PC-9 (cell line): Measurements from ENCODE around the gene CCDC194. TPM values are rescaled to one million over a fixed set of nuclear protein-coding genes. Genes with fewer than 3 reads are reported as not detected.

ENCODE experiments used
- Bru-seq: library from RNA; stranded (reverse); fragments of 400-500 nt; gene quantifications from one replicate; lab custom pipeline; 2021; lab: Mats Ljungman, UMichigan
- BruChase-seq, 2 experiments: library from RNA; stranded (reverse); fragments of 400-500 nt; gene quantifications; one replicate each; lab custom pipeline; 2021; lab: Mats Ljungman, UMichigan
- BruUV-seq: library from RNA; stranded (reverse); fragments of 400-500 nt; replicated peaks from 2 replicates; lab custom pipeline; 2021; lab: Mats Ljungman, UMichigan
- CTCF ChIA-PET: fragments of 300-600 bp; sonication (Branson Sonifier 250); formaldehyde crosslinking; loops from one replicate; lab custom pipeline; 2022; ENCODE audit warnings: antibody characterized with exemption; lab: Charles Lee
- POLR2A ChIA-PET: fragments of 300-600 bp; sonication (Branson Sonifier 250); formaldehyde crosslinking; loops from one replicate; lab custom pipeline; 2022; ENCODE audit warnings: antibody characterized with exemption; ENCODE audit not compliant: unreplicated experiment; lab: Charles Lee
- DNase-seq, 2 experiments: peaks; one replicate each; pipeline versions ENCODE4 v3.0.0 to v3.0.0-alpha.2; 2015 to 2022; ENCODE audit warnings: mixed read lengths in 1 of 2
- H2AFZ ChIP-seq: fragments of 200-600 bp; sonication (generic); 2 replicates; pipeline ENCODE4 v1.8.1; 2017; ENCODE audit warnings: antibody characterized with exemption
- H3F3A ChIP-seq: fragments of 200-600 bp; sonication (generic); 2 replicates; pipeline ENCODE4 v1.8.1; 2017; ENCODE audit warnings: antibody characterized with exemption, mild to moderate bottlenecking, low read depth; ENCODE audit not compliant: insufficient read depth
- H3K27ac ChIP-seq: fragments of 200-600 bp; sonication (generic); 2 replicates; pipeline ENCODE4 v1.6.1; 2016; ENCODE audit warnings: mixed run types
- H3K27me3 ChIP-seq: fragments of 200-600 bp; sonication (generic); 2 replicates; pipeline ENCODE4 v1.6.1; 2016; ENCODE audit warnings: low read depth, mixed run types; ENCODE audit not compliant: insufficient read depth
- H3K36me3 ChIP-seq: fragments of 200-600 bp; sonication (generic); 2 replicates; pipeline ENCODE4 v1.6.1; 2016; ENCODE audit warnings: low read depth, mixed run types
- H3K4me1 ChIP-seq: fragments of 200-600 bp; sonication (generic); replicated peaks from 2 replicates; pipeline ENCODE4 v1.6.1; 2016; ENCODE audit warnings: mixed run types; ENCODE audit not compliant: insufficient read depth
- H3K4me2 ChIP-seq: fragments of 200-600 bp; sonication (generic); 2 replicates; pipeline ENCODE4 v1.6.1; 2017; ENCODE audit warnings: mixed run types
- H3K4me3 ChIP-seq: fragments of 200-600 bp; sonication (generic); 2 replicates; pipeline ENCODE4 v1.6.1; 2016; ENCODE audit warnings: mixed run types
- H3K79me2 ChIP-seq: fragments of 200-600 bp; sonication (generic); 2 replicates; pipeline ENCODE4 v1.6.1; 2017; ENCODE audit warnings: low read depth, mixed run types
- H3K9me2 ChIP-seq: fragments of 200-600 bp; sonication (generic); 2 replicates; pipeline ENCODE4 v1.8.1; 2017; ENCODE audit warnings: mild to moderate bottlenecking; ENCODE audit not compliant: insufficient read depth
- H3K9me3 ChIP-seq: fragments of 200-600 bp; sonication (generic); 2 replicates; pipeline ENCODE4 v1.8.1; 2016; ENCODE audit warnings: low read depth; ENCODE audit not compliant: insufficient read depth
- H4K20me1 ChIP-seq: fragments of 200-600 bp; sonication (generic); 2 replicates; pipeline ENCODE4 v1.8.1; 2017; ENCODE audit not compliant: insufficient read depth
- EZH2 ChIP-seq: fragments of 200-600 bp; sonication (generic); IDR thresholded peaks from 2 replicates; pipeline ENCODE4 v1.8.0; 2017; ENCODE audit warnings: antibody characterized with exemption, low read depth
- intact Hi-C: fragments of 100-400 bp; cut with micrococcal nuclease; formaldehyde crosslinking; loops from one replicate; pipeline ENCODE4 v1.10.0; 2022; ENCODE audit not compliant: unreplicated experiment
- long read RNA-seq: library from polyadenylated mRNA; stranded (forward); transcript quantifications from one replicate; pipeline ENCODE4 v2.0.0, GENCODE V29; 2022
- total RNA-seq: library from RNA; stranded (reverse); gene quantifications from 2 replicates; pipeline ENCODE4 v1.2.3, GENCODE V29; 2021
- TF ChIP-seq, protein P1 (sequence below): fragments of 200-600 bp; sonication (generic); conservative IDR thresholded peaks from 2 replicates; pipeline ENCODE4 v1.6.1; 2017; ENCODE audit warnings: mixed run types, antibody characterized with exemption, mild to moderate bottlenecking, moderate library complexity

CCDC194 gene, protein sequence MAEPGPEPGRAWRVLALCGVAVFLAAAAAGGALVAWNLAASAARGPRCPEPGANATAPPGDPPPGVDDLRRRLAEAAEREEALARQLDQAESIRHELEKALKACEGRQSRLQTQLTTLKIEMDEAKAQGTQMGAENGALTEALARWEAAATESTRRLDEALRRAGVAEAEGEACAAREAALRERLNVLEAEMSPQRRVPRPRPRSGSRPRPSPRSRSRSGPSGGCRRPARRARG
- total RNA-seq (not detected in 2 replicates), Bru-seq, nascent RNA (percentile 16 among the genes with signal in this experiment), BruChase-seq, experiment 1, labeled RNA remaining after a 2-hour chase (not detected), BruChase-seq, experiment 2, labeled RNA remaining after a 6-hour chase (percentile 22 among the genes with signal in this experiment)
- long read RNA-seq, result 0 reads

GRCh38 chr19:17393914-17394313, at the start of gene CCDC194:
CCDC194 (minus strand) TSS chr19:17394196; CDS start chr19:17394158, 38 bp downstream.
- Histone ChIP-seq H3K4me3 (no peak within 1 kb of the TSS), H3K36me3 (no peaks in the 10 kb centered on the region), H3K27me3 (no peaks in the 10 kb centered on the region), H3F3A (peaks cover 6% of the 10 kb centered on the region; the same call in 1 of the 2 replicates), H3K4me2 (no peak within 1 kb of the TSS; the same call in 1 of the 2 replicates), H3K9me3 (0 out of 2 replicates have a peak, but pooled peaks cover 4% of the 10 kb centered on the region), H4K20me1 (no peaks in the 10 kb centered on the region), H3K4me1 (peaks cover 7% of the 10 kb centered on the region), H3K79me2 (no peaks in the 10 kb centered on the region), H3K27ac (no peak within 1 kb of the TSS), H3K9me2 (no peaks in the 10 kb centered on the region), H2AFZ (no peak within 1 kb of the TSS)
- no TSS peak for BruUV-seq
- POLR2A ChIA-PET, result no interaction called here
- CTCF ChIA-PET, result no interaction called here
- TF ChIP-seq, protein P1, sequence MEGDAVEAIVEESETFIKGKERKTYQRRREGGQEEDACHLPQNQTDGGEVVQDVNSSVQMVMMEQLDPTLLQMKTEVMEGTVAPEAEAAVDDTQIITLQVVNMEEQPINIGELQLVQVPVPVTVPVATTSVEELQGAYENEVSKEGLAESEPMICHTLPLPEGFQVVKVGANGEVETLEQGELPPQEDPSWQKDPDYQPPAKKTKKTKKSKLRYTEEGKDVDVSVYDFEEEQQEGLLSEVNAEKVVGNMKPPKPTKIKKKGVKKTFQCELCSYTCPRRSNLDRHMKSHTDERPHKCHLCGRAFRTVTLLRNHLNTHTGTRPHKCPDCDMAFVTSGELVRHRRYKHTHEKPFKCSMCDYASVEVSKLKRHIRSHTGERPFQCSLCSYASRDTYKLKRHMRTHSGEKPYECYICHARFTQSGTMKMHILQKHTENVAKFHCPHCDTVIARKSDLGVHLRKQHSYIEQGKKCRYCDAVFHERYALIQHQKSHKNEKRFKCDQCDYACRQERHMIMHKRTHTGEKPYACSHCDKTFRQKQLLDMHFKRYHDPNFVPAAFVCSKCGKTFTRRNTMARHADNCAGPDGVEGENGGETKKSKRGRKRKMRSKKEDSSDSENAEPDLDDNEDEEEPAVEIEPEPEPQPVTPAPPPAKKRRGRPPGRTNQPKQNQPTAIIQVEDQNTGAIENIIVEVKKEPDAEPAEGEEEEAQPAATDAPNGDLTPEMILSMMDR, result no peak
- intact Hi-C loops, result no loop called here
- DNase-seq, result no peak

DNA sequence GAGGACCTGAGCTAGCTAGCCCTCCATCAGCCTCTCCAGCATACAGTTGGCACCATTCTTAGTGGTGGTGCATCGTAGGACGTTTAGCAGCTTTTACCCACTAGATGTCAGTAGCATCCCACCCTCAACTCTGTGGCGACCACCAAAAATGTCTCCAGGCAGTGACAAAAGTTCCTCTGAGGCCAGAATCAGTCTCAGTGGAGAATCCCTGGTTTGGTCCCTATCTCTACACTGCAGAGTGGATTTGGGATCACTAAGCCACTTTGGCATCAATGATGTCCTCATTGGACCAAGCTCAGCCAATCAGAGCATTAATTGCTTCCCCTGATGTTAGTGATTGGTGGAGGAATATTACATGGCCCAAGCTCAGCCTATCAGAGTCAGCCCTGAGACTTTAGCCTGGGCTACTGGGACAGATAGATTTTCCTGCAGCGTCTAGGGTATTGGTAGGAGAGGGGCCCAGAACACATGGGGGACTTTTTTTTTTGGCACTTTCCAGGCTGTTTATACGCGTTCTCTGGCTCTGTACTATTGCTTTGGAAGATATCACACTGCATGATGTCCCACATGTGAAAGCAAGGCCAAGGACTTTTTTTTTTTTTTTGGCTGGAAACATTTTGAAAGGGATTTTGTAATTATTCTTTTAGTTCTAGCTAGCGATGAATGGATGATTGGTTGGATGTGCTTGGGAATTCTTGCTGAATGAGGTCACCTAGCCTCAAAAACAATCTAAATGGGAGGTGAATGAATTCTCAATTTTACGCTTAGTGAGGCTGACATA, 47.4 kb upstream of the CCDC194 start:
- Histone ChIP-seq H3K4me1 (no peaks in the 10 kb centered on the region), H3K27ac (no peak overlapping the region), H4K20me1 (no peaks in the 10 kb centered on the region), H3K27me3 (no peaks in the 10 kb centered on the region), H3K4me3 (no peak overlapping the region), H3F3A (peaks cover 20% of the 10 kb centered on the region), H2AFZ (no peak overlapping the region), H3K36me3 (no peaks in the 10 kb centered on the region), H3K79me2 (no peaks in the 10 kb centered on the region), H3K9me3 (0 out of 2 replicates have a peak, but pooled peaks cover 3% of the 10 kb centered on the region), H3K4me2 (no peak overlapping the region), H3K9me2 (no peaks in the 10 kb centered on the region)
- TF ChIP-seq, protein P1, result peak; percentile 68
- TF ChIP-seq EZH2, result no peak
- peak in 1 of 2 experiments; percentile 57 for DNase-seq
- POLR2A ChIA-PET, result no interaction called here
- CTCF ChIA-PET, result interaction anchor here (0.6 to 0.7 kb wide), 3 partner anchors 13 to 54 kb away, joined by 3 to 7 read pairs (median 4); no protein-coding TSS in a partner anchor
- intact Hi-C loops, result no loop called here
- no TSS peak for BruUV-seq

DNA sequence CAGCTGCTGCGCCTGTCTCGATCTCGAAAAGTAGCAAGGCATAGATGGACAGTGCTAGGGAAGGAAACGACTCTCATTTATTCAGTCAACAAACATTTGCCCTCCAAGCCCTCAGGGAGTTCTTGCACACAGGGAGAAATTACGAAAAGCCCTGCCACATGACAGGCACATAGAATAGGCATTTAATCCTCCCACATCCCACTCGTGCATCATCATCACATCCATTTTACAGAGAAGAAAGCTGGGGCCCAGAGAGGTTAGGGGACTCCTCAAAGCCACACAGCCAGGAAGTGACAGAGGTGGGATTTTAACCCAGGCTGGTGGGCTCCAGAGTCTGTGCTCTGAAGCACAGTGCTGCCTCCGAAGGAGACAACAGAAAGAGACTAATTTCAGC, 42.9 kb upstream of the CCDC194 start:
- POLR2A ChIA-PET, result no interaction called here
- CTCF ChIA-PET, result no interaction called here
- intact Hi-C loops, result no loop called here

More for the DNA sequence above, 42.9 kb upstream of the CCDC194 start:
- Histone ChIP-seq H3K9me2 (no peaks in the 10 kb centered on the region), H3K27ac (no peak overlapping the region), H3K27me3 (no peaks in the 10 kb centered on the region), H3K4me2 (no peak overlapping the region), H3K79me2 (no peaks in the 10 kb centered on the region), H3K9me3 (no peaks in the 10 kb centered on the region), H3K36me3 (no peaks in the 10 kb centered on the region), H3K4me3 (no peak overlapping the region), H3K4me1 (no peaks in the 10 kb centered on the region), H4K20me1 (no peaks in the 10 kb centered on the region), H3F3A (peaks cover 21% of the 10 kb centered on the region), H2AFZ (no peak overlapping the region)
- no peak for TF ChIP-seq EZH2
- TF ChIP-seq, protein P1, result no peak
- no peak for DNase-seq
- BruUV-seq, result no TSS peak
